ENCODE results near the gene GPALPP1.

GRCh38 chr13:45040173-45040572, 50.8 kb downstream of the GPALPP1 start:
- no peak for TF ChIP-seq CTCF (conservative IDR thresholded peaks at IDR 0.05; ENCODE audit: low read depth, low read length)
- TF ChIP-seq EZH2 (IDR thresholded peaks at IDR 0.05; ENCODE audit: low read length, unreplicated experiment), result no peak
- no peak for TF ChIP-seq EZH2phosphoT487 (IDR thresholded peaks at IDR 0.05; ENCODE audit: borderline replicate concordance, low read length)

Data from PC-3 (cell line).